ENCODE data around the gene TEX29.

GRCh38 chr13:111292710-111293485 lies 27.5 kb upstream of the TEX29 start:
- TF ChIP-seq CTCF (IDR thresholded peaks at IDR 0.05): no peak
- no peak for TF ChIP-seq POLR2A (IDR thresholded peaks at IDR 0.05)

Measured in testis (tissue), 2 donors.